HCT116 (cell line): ENCODE measurements around the gene C2orf80. TPM values are rescaled to one million over a fixed set of nuclear protein-coding genes. Genes with fewer than 3 reads are reported as not detected.

Experiments used
- total RNA-seq: library from RNA; stranded (reverse); gene quantifications from one replicate; pipeline ENCODE4 v1.2.1, GENCODE V29; 2021; ENCODE audit not compliant: unreplicated experiment

The C2orf80 gene
- total RNA-seq, 1 experiment from 2014 or later = not detected

Other genes with a start within 250 kb of the C2orf80 start
- 6.3 TPM for gene PLEKHM3, start 164.5 kb downstream of the C2orf80 start, total RNA-seq
- not detected for gene CRYGD, start 65.5 kb downstream of the C2orf80 start, total RNA-seq
- not detected for gene CRYGC, start 60.2 kb downstream of the C2orf80 start, total RNA-seq
- gene CRYGB, start 43.9 kb downstream of the C2orf80 start, total RNA-seq = not detected
- gene CRYGA, start 26.4 kb downstream of the C2orf80 start, total RNA-seq = not detected
- 91.2 TPM for gene IDH1, start 65.0 kb upstream of the C2orf80 start, total RNA-seq
- 21.8 TPM for gene PIKFYVE, start 76.2 kb upstream of the C2orf80 start, total RNA-seq
- gene PTH2R, start 216.8 kb upstream of the C2orf80 start, total RNA-seq = 0.12 TPM